ENCODE results near the gene CENPC. TPM values are rescaled to one million over a fixed set of nuclear protein-coding genes. Genes with fewer than 3 reads are reported as not detected.
"Not testable (repeated sequence)": the region's sequence is repeated elsewhere in the genome, so short reads cannot be mapped to it uniquely, and the experiment has no call there.

CENPC gene
- total and polyA plus RNA-seq, 2 donors (not counting 3 experiments of a cell fraction or from before 2014, with no cell fraction given): 3.6 to 26.4 TPM

GRCh38 chr4:67533112-67533511 lies 12.2 kb downstream of the CENPC start:
- H3K27me3 ChIP-seq (ENCODE audit: control insufficient read depth in 2 of 2, insufficient read depth in 2 of 2, low read length in 2 of 2): no peaks in the 10 kb centered on the region
- no peak for FAIRE-seq
- H3K79me2 ChIP-seq (ENCODE audit: control insufficient read depth, insufficient read depth, low read length): peaks cover 15% of the 10 kb centered on the region
- H3K9me3 ChIP-seq (replicated peaks; ENCODE audit: control insufficient read depth, insufficient read depth, low read length): no peaks in the 10 kb centered on the region
- no peak for DNase-seq (ENCODE audit: low read depth, low spot score)
- H3K9ac ChIP-seq (replicated peaks; ENCODE audit: extremely low read depth, insufficient read depth, low read length): no peak overlapping the region
- H3K4me3 ChIP-seq (replicated peaks in 1 of 3; ENCODE audit: insufficient read depth in 1 of 3, low read depth in 1 of 3, low read length in 3 of 3): no peak overlapping the region
- CTCF ChIA-PET: no interaction called here
- H3K4me1 ChIP-seq (ENCODE audit: control insufficient read depth, extremely low read depth, insufficient read depth, low read length): no peaks in the 10 kb centered on the region
- intact Hi-C loops (cut with micrococcal nuclease): no loop called here
- H3K36me3 ChIP-seq (ENCODE audit: control insufficient read depth in 2 of 2, extremely low read depth in 1 of 2, insufficient read depth in 2 of 2, low read length in 2 of 2): peaks cover 10 to 20% of the 10 kb centered on the region in 2 experiments
- POLR2A ChIA-PET: no interaction called here
- no TSS peak for BruUV-seq (replicated peaks)
- no peak overlapping the region for H2AFZ ChIP-seq (ENCODE audit: low read depth, low read length)
- H3K27ac ChIP-seq (ENCODE audit: insufficient read depth, low read depth, low read length): no peak overlapping the region
- dilution Hi-C loops (cut with MboI; ENCODE audit: extremely low pct_ligation_motif_present, low sequenced_read_pairs): no loop called here
- no peak for TF ChIP-seq POLR2AphosphoS5 (IDR thresholded peaks at IDR 0.05; ENCODE audit: insufficient read depth, low read depth, low read length)
- no peak for TF ChIP-seq EZH2 (IDR thresholded peaks at IDR 0.05; ENCODE audit: borderline replicate concordance, low read depth, low read length, severe bottlenecking)
- H4K20me1 ChIP-seq (replicated peaks; ENCODE audit: control insufficient read depth, extremely low read depth, insufficient read depth, low read length): no peaks in the 10 kb centered on the region
- no peaks in the 10 kb centered on the region for H3K9me1 ChIP-seq (replicated peaks; ENCODE audit: control insufficient read depth, extremely low read depth, insufficient read depth, low read length)
- H3K4me2 ChIP-seq (ENCODE audit: insufficient read depth, low read length): no peak overlapping the region

GRCh38 chr4:67532397-67532796 lies 12.9 kb downstream of the CENPC start:
- H3K9ac ChIP-seq (replicated peaks; ENCODE audit: extremely low read depth, insufficient read depth, low read length); FAIRE-seq; POLR2A ChIA-PET; DNase-seq (ENCODE audit: low read depth, low spot score); H3K4me1 ChIP-seq (ENCODE audit: control insufficient read depth, extremely low read depth, insufficient read depth, low read length); H3K27ac ChIP-seq (ENCODE audit: insufficient read depth, low read depth, low read length); H3K4me3 ChIP-seq (replicated peaks in 1 of 3; ENCODE audit: insufficient read depth in 1 of 3, low read depth in 1 of 3, low read length in 3 of 3); dilution Hi-C loops (cut with MboI; ENCODE audit: extremely low pct_ligation_motif_present, low sequenced_read_pairs); CTCF ChIA-PET; H2AFZ ChIP-seq (ENCODE audit: low read depth, low read length); H3K27me3 ChIP-seq (ENCODE audit: control insufficient read depth in 2 of 2, insufficient read depth in 2 of 2, low read length in 2 of 2); BruUV-seq (replicated peaks); intact Hi-C loops (cut with micrococcal nuclease); H3K4me2 ChIP-seq (ENCODE audit: insufficient read depth, low read length); H4K20me1 ChIP-seq (replicated peaks; ENCODE audit: control insufficient read depth, extremely low read depth, insufficient read depth, low read length); H3K9me1 ChIP-seq (replicated peaks; ENCODE audit: control insufficient read depth, extremely low read depth, insufficient read depth, low read length); H3K9me3 ChIP-seq (replicated peaks; ENCODE audit: control insufficient read depth, insufficient read depth, low read length): not testable (repeated sequence)
- peaks cover 18% of the 10 kb centered on the region for H3K79me2 ChIP-seq (ENCODE audit: control insufficient read depth, insufficient read depth, low read length)
- H3K36me3 ChIP-seq (ENCODE audit: control insufficient read depth in 2 of 2, extremely low read depth in 1 of 2, insufficient read depth in 2 of 2, low read length in 2 of 2): peaks cover 10 to 20% of the 10 kb centered on the region in 2 experiments
